Neutrophil (primary cell): Measurements from ENCODE around the gene RNU2-1.
"Not testable (repeated sequence)": the region's sequence is repeated elsewhere in the genome, so short reads cannot be mapped to it uniquely, and the experiment has no call there.

Source experiments
- H3K27ac ChIP-seq: fragments of 200-600 bp; sonication (generic); 2 replicates; pipeline ENCODE4 v1.5.1; 2016; ENCODE audit warnings: mild to moderate bottlenecking, moderate library complexity
- H3K27me3 ChIP-seq: fragments of 200-600 bp; sonication (generic); 2 replicates; pipeline ENCODE4 v1.6.0; 2016; ENCODE audit warnings: mild to moderate bottlenecking
- H3K36me3 ChIP-seq: fragments of 200-600 bp; sonication (generic); 2 replicates; pipeline ENCODE4 v1.5.1; 2017
- H3K4me1 ChIP-seq, 2 experiments: fragments of 200-600 bp in 1 of 2; sonication (generic) in 1 of 2; 1 replicate in 1 of 2; 2 replicates in 1 of 2; pipeline versions ENCODE4 v1.5.1 to v1.6.1; 2013 to 2016; ENCODE audit warnings: low read depth in 1 of 2, low read length in 1 of 2, mild to moderate bottlenecking in 1 of 2, moderate library complexity in 1 of 2; ENCODE audit not compliant: control insufficient read depth in 1 of 2, insufficient read depth in 1 of 2
- H3K4me3 ChIP-seq, 2 experiments: fragments of 200-600 bp in 1 of 2; sonication (generic) in 1 of 2; 1 replicate in 1 of 2; 2 replicates in 1 of 2; pipeline ENCODE4 v1.5.1; 2013 to 2016; ENCODE audit warnings: low read depth in 1 of 2, low read length in 1 of 2, mild to moderate bottlenecking in 1 of 2, moderate library complexity in 1 of 2
- H3K9me3 ChIP-seq: fragments of 200-600 bp; sonication (generic); 2 replicates; pipeline ENCODE4 v1.5.1; 2016
- CTCF ChIP-seq: fragments of 200-600 bp; sonication (generic); IDR thresholded peaks from 2 replicates; pipeline ENCODE4 v1.5.1; 2016; ENCODE audit warnings: antibody characterized with exemption

RNU2-1 gene

GRCh38 chr17:43212641-43213490 is 20.9 kb downstream of the RNU2-1 start:
- Histone ChIP-seq H3K4me1 (peaks cover 25 to 26% of the 10 kb centered on the region in 2 experiments), H3K36me3 (peaks cover 84% of the 10 kb centered on the region), H3K4me3 (no peak overlapping the region), H3K27ac (peak overlapping the region; percentile 69), H3K27me3 (no peaks in the 10 kb centered on the region), H3K9me3 (no peaks in the 10 kb centered on the region)
- no peak for TF ChIP-seq CTCF

GRCh38 chr17:43211480-43212402 is 22.0 kb downstream of the RNU2-1 start, which contains the start of gene TMEM106A:
TSS of gene TMEM106A (plus strand) at chr17:43211875. CDS start at chr17:43213042, 1,167 bp downstream.
- Histone ChIP-seq H3K36me3 (peaks cover 84% of the 10 kb centered on the region), H3K27me3 (no peaks in the 10 kb centered on the region), H3K9me3 (no peaks in the 10 kb centered on the region), H3K4me3 (peak within 1 kb of the TSS; percentile 22 to 47), H3K4me1 (peaks cover 25 to 26% of the 10 kb centered on the region in 2 experiments), H3K27ac (peak within 1 kb of the TSS; percentile 69)
- no peak for TF ChIP-seq CTCF

GRCh38 chr17:43211123-43211479 is 22.7 kb downstream of the RNU2-1 start:
- no peak for TF ChIP-seq CTCF
- H3K36me3 ChIP-seq, result peaks cover 84% of the 10 kb centered on the region
- peak overlapping the region in 1 of 2 experiments; percentile 22 for H3K4me3 ChIP-seq

GRCh38 chr17:43210576-43210975 is 23.2 kb downstream of the RNU2-1 start:
- H3K27me3 ChIP-seq, result no peaks in the 10 kb centered on the region
- TF ChIP-seq CTCF, result no peak
- no peak overlapping the region for H3K4me3 ChIP-seq
- peaks cover 84% of the 10 kb centered on the region for H3K36me3 ChIP-seq
- no peak overlapping the region for H3K27ac ChIP-seq
- H3K9me3 ChIP-seq, result no peaks in the 10 kb centered on the region
- H3K4me1 ChIP-seq, result peaks cover 25 to 26% of the 10 kb centered on the region in 2 experiments

More at GRCh38 chr17:43211123-43211479, 22.7 kb downstream of the RNU2-1 start:
- H3K27ac ChIP-seq, result no peak overlapping the region
- no peaks in the 10 kb centered on the region for H3K27me3 ChIP-seq
- no peaks in the 10 kb centered on the region for H3K9me3 ChIP-seq
- H3K4me1 ChIP-seq, result peaks cover 25 to 26% of the 10 kb centered on the region in 2 experiments

GRCh38 chr17:43203013-43203412 is 30.8 kb downstream of the RNU2-1 start:
- H3K27ac ChIP-seq, H3K4me3 ChIP-seq, H3K27me3 ChIP-seq, H3K9me3 ChIP-seq, H3K4me1 ChIP-seq: not testable (repeated sequence)
- peaks cover 99% of the 10 kb centered on the region for H3K36me3 ChIP-seq
